ENCODE data around the gene CLEC17A.
"Not testable (repeated sequence)": the region's sequence is repeated elsewhere in the genome, so short reads cannot be mapped to it uniquely, and the experiment has no call there.

Gene CLEC17A, protein sequence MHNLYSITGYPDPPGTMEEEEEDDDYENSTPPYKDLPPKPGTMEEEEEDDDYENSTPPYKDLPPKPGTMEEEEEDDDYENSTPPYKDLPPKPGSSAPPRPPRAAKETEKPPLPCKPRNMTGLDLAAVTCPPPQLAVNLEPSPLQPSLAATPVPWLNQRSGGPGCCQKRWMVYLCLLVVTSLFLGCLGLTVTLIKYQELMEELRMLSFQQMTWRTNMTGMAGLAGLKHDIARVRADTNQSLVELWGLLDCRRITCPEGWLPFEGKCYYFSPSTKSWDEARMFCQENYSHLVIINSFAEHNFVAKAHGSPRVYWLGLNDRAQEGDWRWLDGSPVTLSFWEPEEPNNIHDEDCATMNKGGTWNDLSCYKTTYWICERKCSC

DNA sequence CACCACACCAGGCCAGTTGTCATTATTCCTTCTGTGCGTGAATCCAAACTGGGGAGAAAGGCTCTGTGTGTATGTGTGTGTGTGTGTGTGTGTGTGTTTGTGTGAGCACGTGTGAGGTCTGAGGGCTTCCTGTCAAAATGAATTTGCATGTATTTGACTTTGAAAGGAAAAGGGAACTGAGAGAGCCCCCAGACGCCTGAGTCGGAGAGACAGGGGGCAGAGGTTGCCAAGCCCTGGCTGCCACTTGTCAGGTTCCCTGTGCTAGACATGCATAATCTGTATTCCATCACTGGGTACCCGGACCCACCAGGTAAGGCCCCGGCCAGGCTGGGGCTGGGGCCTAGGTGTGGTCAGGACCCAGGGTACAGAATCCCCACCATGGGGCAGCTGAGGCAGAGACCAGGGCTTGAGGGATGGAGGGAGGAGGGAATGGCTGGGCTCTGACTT lies at the start of gene CLEC17A:
Gene CLEC17A (plus strand): TSS at position 191 of the 447 bp plus-strand sequence. CDS start 77 bp downstream, at position 268.
- DNase-seq = peak in 1 of 2 donors; percentile 71

GRCh38 chr19:14533450-14533849 lies 49.4 kb upstream of the CLEC17A start:
- DNase-seq = no peak

- peak; percentile 53 to 55 for DNase-seq
Observed at GRCh38 chr19:14536926-14537692, 45.8 kb upstream of the CLEC17A start.

DNA sequence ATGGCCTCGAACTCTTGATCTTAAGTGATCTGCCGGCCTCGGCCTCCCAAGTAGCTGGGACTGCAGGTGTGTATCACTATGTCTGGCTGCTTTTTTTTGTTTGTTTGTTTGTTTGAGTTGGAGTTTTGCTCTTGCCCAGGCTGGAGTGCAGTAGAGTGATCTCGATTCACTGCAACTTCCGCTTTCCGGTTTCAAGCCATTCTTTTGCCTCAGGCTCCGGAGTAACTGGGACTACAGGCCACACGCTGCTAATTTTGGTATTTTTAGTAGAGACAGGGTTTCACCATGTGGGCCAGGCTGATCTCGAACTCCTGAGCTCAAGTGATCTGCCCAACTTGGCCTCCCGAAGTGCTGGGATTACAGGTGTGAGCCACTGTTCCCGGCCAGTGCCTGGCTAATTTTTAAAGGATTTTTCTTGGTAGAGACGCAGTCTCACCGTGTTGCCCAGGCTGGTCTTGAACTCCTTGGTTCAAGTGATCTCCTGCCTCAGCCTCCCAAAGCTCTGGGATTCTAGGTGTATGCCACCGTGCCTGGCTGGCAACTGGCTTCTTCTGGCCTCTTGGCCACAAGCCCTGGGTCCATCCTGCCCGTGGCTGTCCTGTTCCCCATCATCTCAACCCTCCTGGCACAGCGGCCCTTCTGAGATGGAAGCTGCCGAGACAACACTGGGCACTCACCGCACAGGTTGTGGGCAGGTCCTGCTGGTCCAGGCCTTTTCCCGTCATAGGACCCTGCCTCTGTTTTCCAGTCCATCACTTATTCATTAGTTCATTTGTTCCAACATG lies 42.0 kb upstream of the CLEC17A start:
- DNase-seq = no peak

DNA sequence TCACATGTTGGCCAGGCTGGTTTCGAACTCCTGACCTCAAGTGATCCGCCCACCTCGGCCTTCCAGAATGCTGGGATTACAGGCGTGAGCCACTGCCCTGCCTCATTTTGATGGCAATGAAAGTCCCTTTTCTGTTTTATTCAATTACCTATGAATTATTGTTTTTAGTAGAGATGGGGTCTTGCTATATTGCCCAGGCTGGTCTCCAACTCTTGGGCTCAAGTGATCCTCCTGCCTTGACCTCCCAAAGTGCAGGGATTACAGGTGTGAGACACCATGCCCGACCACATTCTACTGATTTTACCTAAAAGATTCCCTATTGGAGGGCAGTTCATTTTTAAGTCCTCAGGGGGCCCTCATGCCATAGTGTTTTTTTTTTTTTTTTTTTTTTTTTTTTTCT lies 40.9 kb upstream of the CLEC17A start:
- DNase-seq = not testable (repeated sequence)

DNA sequence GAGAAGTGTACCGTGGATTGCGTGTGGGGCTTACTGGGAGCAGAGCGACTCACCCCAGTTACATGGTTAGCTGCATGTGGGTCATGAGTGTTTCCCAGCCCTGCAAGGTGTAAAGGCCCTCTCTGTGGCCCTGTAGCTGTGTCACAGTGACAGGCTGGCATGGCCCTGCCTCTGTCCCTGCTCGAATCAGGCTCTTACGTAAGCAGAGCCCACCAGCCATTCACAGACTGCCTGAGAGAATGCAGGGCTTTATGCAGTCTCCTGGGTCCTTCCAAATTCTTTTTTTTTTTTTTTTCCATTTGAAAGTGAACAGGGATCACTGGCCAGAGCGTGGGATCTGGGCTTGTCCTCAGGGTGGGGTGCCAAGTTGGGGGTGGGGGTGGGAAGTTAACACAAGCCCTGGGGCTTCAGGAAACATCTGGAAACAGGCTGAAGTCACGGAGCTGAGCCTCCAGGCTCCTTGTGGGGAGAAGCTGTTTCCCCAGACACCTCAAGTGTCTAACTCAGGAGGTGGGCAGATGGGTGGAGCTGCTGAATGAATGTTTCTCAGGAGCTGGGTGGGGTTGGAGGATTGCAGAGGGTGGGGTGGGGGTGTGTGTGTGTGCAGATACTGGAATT lies 40.1 kb upstream of the CLEC17A start:
- DNase-seq = no peak

GRCh38 chr19:14544047-14544446 lies 38.8 kb upstream of the CLEC17A start:
- DNase-seq = no peak

DNA sequence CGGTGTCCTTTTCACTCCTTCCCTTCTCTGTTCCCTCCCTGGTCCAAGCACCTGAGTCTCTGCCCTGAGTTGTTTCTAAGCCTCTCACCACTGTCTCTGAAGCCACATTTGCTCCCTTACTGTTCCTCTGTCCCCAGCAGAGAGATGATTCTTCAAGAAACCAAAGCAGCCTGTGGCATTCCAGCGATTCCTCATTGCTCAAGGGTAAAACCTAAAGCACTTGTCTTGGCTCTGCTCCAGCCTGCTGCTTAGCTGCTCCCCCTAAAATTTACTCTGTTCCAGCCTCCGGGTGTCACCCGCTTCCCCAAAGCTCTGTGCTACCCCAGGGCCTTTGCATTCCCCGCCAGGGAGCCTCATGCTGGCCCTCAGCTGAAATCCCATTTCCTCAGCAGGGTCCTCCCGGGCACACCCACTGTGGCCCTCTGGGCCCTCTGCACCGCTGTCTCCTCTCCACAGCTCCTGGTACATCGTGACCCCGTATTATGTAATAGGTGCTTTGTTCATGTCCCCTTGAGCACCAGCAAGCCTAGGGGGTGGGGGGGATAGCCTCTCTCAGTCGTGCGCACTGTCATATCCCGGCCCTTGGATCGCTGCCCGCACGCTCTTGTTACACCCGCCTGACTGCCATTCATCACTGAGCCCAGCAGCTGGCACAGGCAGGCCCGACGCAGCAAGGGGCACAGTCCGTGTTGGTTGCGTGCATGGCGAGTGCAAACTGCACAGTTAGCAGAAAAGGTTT lies 37.7 kb upstream of the CLEC17A start:
- DNase-seq = no peak

DNA sequence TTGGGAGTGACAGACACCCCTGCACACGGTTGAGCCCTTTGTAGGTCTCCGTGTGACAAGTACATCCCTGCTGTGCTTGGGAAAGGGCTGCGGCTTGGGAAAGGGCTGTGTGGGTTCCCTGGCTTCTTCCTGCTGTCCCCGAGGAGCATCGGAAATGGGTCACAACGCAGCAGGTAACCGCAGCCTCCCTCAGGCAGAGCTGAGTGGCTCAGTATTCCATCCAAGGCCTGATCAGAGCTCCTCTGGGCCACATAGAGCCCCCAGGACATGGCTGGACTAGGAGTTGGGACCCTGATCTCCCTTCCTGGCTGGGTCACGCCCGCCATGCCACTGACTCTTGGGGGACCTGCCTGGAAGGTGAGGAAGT lies 37.2 kb upstream of the CLEC17A start:
- no peak for DNase-seq

- DNase-seq = no peak
Observed at GRCh38 chr19:14550201-14550754, 32.6 kb upstream of the CLEC17A start.

- DNase-seq = peak; percentile 83 to 84
Observed at GRCh38 chr19:14551134-14552005, 31.5 kb upstream of the CLEC17A start.

DNA sequence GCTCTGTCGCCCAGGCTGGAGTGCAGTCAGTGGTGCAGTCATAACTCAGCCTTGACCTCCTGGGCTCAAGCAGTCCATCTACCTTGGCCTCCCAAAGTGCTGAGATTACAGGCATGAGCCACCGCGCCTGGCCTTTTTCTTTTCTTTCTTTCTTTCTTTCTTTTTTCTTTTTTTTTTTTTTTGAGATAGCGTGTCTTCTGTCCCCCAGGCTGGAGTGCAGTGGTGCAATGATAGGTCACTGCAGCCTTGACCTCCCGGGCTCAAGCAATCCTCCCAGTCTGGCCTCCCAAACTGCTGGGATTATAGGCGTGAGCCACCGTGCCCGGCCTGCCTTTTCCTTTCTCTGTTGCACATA lies 30.9 kb upstream of the CLEC17A start:
- DNase-seq = not testable (repeated sequence)

GRCh38 chr19:14553042-14553938 lies 29.6 kb upstream of the CLEC17A start:
- DNase-seq = no peak

- DNase-seq = no peak
Observed at GRCh38 chr19:14553939-14554243, 29.0 kb upstream of the CLEC17A start.

DNA sequence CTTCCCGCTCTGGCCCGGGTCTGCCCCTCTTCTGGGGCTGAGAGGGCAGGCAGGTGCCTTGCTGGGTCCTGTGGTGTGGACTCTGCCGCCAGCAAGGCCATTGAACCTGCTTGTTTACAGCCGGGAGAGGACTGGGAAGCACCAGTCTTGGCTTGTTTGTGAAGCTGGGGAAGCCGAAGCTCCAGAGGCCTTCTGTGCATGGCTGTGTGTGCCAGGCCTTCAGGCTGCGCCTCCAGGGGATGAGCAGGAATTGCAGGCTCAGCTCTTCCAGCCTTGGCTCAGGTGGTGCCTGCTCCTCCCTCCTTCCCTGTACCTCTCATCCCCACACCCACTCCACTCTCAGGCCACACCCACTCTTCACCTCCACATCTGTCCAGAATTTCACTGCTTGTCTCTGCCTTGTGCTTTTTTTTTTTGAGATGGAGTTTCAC lies 28.5 kb upstream of the CLEC17A start:
- no peak for DNase-seq

GRCh38 chr19:14555918-14556661 lies 26.8 kb upstream of the CLEC17A start:
- DNase-seq = no peak

DNA sequence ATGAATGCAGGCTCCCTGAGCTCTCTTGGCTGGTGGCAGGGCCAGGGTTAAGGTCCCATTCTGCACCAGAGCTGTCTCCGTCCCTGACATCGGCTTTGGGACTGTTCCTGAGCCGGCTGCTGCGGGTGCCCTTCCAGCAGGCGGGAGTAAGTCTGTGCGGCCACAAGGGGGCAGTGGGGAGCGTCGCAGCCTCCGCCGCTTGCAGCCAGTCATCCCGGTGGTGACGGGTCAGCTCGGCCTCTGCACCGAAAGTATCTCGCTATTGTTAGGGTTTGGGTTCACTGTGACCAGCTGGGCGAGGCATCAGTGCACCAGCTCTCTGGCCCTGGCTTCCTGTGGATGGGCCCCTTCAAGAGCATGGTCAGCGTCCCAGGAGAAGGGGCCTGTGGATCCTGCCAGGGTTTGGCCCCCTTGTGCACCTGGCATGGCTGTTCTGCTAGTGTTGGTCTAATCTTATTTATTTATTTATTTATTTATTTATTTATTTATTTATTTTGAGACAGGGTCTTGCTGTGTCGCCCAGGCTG lies 26.2 kb upstream of the CLEC17A start:
- peak; percentile 72 to 79 for DNase-seq

DNA sequence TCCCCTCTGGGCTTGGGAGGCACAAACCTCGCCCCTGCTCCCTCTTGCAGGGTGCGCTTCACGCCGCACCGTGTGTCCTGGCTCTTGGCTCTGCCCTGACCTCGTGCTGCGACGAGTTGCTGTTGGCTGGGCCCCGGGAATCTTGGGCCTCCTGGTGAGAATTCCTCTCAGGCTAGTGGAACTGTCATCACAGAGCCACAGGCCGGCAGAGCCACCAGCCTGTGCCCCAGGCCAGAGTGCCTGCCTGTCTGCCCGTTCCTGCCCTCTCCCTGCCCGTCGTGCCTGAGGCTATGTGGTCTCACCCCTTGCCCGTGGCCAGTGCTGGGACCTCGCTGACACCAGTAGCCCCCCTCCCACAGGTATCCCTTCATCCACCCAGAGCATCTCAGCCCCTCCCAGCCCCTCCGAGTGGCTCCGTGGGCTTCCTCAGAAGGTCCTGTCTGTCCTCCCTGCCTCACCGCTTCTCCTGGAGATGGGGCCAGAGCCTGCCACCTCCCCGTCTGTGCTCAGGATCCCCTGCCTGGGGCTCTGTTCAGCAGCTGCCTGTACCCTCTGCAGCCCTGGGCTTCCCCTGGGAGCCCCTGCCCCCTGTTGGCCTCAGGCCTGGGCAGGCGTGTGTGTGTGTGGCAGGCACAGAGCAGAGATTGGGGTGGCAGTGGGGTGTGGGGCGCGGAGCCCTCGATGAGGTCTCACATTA lies 24.4 kb upstream of the CLEC17A start:
- DNase-seq = no peak
